ENCODE measurements around the gene FBXL19.

FBXL19 gene

DNA sequence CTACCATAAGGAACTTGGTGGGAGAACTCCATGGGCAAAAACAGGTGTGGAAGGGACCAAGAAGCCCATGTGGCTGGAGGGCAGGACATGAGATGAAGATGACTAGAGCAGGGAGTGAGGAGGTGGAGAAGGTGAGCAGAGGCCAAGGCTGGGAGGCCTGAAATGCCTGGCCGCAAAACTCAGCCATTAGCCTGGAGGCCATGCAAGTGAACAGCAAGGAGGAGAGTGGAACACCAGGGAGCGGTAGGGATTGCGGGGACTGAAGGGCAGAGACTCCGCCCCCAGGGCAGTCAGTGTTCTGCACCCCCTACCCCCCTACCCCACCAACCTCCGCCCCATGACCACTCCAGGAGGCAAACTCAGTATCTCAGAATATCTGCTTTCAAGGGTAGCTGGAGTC, 46.5 kb upstream of the FBXL19 start:
- no peaks in the 10 kb centered on the region for H3K27me3 ChIP-seq
- H3K4me1 ChIP-seq (ENCODE audit: control insufficient read depth in 1 of 2, insufficient read depth in 1 of 2, low read depth in 1 of 2, low read length in 1 of 2), result peaks cover 24 to 28% of the 10 kb centered on the region in 2 experiments
- H3K9me3 ChIP-seq, result no peaks in the 10 kb centered on the region
- peak overlapping the region; percentile 86 for H3K27ac ChIP-seq
- no peaks in the 10 kb centered on the region for H3K36me3 ChIP-seq
- H3K4me3 ChIP-seq (ENCODE audit: low read depth in 1 of 2, low read length in 1 of 2), result no peak overlapping the region
- TF ChIP-seq, protein P1, sequence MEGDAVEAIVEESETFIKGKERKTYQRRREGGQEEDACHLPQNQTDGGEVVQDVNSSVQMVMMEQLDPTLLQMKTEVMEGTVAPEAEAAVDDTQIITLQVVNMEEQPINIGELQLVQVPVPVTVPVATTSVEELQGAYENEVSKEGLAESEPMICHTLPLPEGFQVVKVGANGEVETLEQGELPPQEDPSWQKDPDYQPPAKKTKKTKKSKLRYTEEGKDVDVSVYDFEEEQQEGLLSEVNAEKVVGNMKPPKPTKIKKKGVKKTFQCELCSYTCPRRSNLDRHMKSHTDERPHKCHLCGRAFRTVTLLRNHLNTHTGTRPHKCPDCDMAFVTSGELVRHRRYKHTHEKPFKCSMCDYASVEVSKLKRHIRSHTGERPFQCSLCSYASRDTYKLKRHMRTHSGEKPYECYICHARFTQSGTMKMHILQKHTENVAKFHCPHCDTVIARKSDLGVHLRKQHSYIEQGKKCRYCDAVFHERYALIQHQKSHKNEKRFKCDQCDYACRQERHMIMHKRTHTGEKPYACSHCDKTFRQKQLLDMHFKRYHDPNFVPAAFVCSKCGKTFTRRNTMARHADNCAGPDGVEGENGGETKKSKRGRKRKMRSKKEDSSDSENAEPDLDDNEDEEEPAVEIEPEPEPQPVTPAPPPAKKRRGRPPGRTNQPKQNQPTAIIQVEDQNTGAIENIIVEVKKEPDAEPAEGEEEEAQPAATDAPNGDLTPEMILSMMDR (IDR thresholded peaks at IDR 0.05), result no peak

DNA sequence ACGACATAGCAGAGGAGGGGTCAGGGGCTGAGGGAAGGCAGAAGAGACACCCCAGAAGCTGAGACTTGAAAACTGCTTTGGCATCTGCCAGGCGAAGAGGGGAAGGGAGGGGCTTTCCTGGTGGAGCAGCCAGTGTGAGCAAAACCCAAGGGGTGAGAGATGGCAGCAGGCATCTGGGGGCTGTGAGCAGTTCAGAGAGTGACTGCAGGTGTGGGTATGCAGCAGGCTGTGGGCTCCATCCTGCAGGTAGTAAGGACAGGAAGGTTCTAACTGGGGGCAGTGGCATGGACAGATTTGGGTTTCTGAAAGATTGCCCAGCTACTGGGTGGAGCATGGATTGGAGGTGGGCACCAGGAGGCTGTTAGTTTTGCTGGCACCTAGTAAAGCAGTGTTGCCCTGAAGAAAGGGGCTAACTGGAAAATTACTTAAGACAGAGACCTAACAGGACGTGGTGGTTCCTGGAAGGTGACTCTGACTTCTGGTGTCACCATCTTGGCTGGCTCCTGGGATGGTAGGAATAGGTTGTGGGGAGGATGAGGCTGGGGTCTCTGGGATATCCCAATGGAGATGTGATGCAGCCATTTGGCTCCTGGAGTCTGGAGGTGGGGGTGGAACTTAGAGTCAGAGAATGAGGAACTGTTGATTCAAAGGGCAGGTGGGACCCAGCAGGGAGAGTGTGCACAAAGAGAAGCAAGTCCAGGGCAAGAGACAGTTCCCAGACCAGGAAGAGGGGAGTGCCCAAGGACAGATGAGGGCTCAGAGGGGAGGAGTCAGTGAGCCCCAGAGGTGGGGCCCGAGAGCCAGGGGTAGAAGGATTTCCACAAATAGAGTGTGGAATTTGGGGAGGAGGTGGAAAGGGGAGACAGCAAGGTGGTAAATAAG, 40.7 kb upstream of the FBXL19 start:
- peaks cover 10% of the 10 kb centered on the region for H3K36me3 ChIP-seq
- H3K27ac ChIP-seq, result no peak overlapping the region
- no peaks in the 10 kb centered on the region for H3K4me1 ChIP-seq (ENCODE audit: control insufficient read depth in 1 of 2, insufficient read depth in 1 of 2, low read depth in 1 of 2, low read length in 1 of 2)
- no peaks in the 10 kb centered on the region for H3K27me3 ChIP-seq
- no peak overlapping the region for H3K4me3 ChIP-seq (ENCODE audit: low read depth in 1 of 2, low read length in 1 of 2)
- TF ChIP-seq, protein P1 (IDR thresholded peaks at IDR 0.05), result no peak
- no peaks in the 10 kb centered on the region for H3K9me3 ChIP-seq

DNA sequence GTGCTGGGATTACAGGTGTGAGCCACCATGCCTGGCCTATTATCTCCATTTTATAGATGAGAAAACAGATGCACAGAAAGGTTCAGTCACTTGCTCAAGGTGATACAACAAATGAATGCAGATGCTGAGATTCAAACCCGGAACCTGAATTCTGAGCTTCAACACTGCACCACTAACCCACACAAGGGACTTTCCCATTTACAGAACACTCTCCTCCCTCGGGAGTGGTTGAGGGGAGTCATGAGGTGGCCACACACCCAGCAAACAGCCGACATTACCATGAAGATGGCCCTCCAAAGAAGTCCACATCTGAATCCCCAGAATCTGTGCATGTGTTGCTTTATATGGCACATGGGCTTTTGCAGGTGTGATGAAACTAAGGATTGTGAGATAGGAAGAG, 38.6 kb upstream of the FBXL19 start:
- TF ChIP-seq, protein P1 (IDR thresholded peaks at IDR 0.05), result no peak
- H3K27me3 ChIP-seq, result no peaks in the 10 kb centered on the region
- H3K36me3 ChIP-seq, result peaks cover 24% of the 10 kb centered on the region
- H3K27ac ChIP-seq, result no peak overlapping the region
- no peaks in the 10 kb centered on the region for H3K4me1 ChIP-seq (ENCODE audit: control insufficient read depth in 1 of 2, insufficient read depth in 1 of 2, low read depth in 1 of 2, low read length in 1 of 2)
- no peak overlapping the region for H3K4me3 ChIP-seq (ENCODE audit: low read depth in 1 of 2, low read length in 1 of 2)
- no peaks in the 10 kb centered on the region for H3K9me3 ChIP-seq

DNA sequence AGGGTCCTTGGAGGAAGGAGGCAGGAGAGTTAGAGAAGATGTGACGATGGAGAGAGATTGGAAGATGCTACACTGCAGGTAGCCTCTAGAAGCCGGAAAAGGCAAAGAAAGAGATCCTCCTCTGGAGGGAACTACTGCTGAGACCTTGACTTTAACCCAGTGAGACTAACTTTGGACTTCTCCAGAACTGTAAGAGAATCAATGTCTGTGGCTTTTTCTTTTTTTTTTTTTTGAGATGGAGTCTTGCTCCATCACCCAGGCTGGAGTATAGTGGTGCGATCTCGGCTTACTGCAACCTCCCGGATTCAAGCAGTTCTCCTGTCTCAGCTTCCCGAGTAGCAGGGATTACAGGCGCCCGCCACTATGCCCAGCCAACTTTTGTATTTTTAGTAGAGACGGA, 38.2 kb upstream of the FBXL19 start:
- no peaks in the 10 kb centered on the region for H3K4me1 ChIP-seq (ENCODE audit: control insufficient read depth in 1 of 2, insufficient read depth in 1 of 2, low read depth in 1 of 2, low read length in 1 of 2)
- H3K27ac ChIP-seq, result no peak overlapping the region
- H3K4me3 ChIP-seq (ENCODE audit: low read depth in 1 of 2, low read length in 1 of 2), result no peak overlapping the region
- no peaks in the 10 kb centered on the region for H3K27me3 ChIP-seq
- H3K36me3 ChIP-seq, result peaks cover 24% of the 10 kb centered on the region
- H3K9me3 ChIP-seq, result no peaks in the 10 kb centered on the region
- TF ChIP-seq, protein P1 (IDR thresholded peaks at IDR 0.05), result no peak

DNA sequence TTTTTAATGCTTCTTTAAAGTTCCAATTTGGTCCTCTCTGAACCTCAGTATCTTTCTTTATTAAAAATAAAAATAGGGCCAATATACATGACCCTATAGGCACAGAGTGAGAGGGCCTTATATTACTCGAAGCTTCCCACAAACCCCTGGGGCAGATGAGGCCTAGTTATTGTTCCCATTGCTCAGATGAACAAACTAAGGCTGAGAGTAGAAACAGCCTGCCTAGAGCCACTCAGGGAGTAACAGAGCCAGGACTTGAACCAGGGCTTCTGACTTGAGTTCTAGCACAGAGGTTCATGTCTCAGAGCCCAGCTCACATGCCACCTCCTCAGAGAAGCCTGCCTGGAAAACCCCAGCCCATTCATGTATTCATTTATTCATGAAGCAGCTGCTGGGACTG, 37.2 kb upstream of the FBXL19 start:
- TF ChIP-seq, protein P1 (IDR thresholded peaks at IDR 0.05), result no peak
- Histone ChIP-seq H3K9me3 (no peaks in the 10 kb centered on the region), H3K4me1 (ENCODE audit: control insufficient read depth in 1 of 2, insufficient read depth in 1 of 2, low read depth in 1 of 2, low read length in 1 of 2) (no peaks in the 10 kb centered on the region), H3K36me3 (peaks cover 24% of the 10 kb centered on the region), H3K4me3 (ENCODE audit: low read depth in 1 of 2, low read length in 1 of 2) (no peak overlapping the region), H3K27ac (no peak overlapping the region), H3K27me3 (no peaks in the 10 kb centered on the region)

Measured in neutrophil (primary cell).